AG10803 (cell line): Measurements from ENCODE around the gene TM9SF2.

Experiments
- DNase-seq: peaks from one replicate; pipeline ENCODE4 v3.0.0; 2010; ENCODE audit warnings: low read depth
- H3K4me3 ChIP-seq: 2 replicates; pipeline ENCODE4 v1.5.1; 2011; ENCODE audit warnings: mild to moderate bottlenecking, low read length, control low read depth
- TF ChIP-seq, protein P1 (sequence below): conservative IDR thresholded peaks from 2 replicates; pipeline ENCODE4 v1.5.1; 2011; ENCODE audit warnings: mild to moderate bottlenecking, low read length, control low read depth, inconsistent platforms

The TM9SF2 gene

DNA sequence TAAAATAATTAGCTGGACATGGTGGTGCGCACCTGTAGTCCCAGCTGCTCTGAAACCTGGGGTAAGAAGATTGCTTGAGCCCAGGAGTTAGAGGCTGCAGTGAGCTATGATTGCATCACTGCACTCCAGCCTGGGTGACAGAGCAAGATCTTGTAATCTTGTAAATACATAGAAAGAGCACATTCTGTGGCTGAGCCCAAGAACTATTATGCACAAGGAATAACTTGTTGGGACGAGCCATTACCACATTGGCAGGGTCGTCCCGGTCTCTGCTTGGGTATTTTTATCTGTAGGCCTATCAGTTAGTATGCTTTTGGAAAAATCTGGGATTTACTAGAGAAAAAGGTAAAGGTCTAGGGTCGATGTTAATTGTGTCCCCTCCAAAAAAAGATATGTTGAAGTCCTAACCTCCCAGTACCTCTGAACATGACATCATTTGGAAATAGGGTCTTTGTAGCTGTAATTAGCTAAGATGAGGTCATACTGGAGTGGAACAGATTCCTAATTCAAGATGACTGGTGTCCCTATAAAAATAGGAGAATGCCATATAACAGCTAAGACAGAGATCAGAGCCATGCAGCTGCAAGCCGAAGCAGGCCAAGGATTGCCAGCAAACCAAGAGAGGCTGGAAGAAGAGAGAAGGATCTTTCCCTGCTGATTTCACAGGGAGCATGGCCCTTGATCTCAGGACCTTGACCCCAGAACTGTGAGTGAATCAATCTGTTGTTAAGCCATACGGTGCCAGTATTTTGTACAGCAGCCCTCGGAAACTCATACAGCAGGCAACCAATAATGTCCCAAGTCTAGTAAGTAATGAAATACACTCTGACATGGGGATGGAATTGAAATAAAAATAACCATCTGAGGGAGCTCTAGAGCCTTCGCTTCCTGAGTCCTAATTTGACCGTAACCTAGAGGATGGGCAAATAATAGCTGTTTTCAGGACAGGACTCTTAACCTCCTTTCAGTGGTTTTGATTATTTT is 77.0 kb downstream of the TM9SF2 start:
- TF ChIP-seq, protein P1, sequence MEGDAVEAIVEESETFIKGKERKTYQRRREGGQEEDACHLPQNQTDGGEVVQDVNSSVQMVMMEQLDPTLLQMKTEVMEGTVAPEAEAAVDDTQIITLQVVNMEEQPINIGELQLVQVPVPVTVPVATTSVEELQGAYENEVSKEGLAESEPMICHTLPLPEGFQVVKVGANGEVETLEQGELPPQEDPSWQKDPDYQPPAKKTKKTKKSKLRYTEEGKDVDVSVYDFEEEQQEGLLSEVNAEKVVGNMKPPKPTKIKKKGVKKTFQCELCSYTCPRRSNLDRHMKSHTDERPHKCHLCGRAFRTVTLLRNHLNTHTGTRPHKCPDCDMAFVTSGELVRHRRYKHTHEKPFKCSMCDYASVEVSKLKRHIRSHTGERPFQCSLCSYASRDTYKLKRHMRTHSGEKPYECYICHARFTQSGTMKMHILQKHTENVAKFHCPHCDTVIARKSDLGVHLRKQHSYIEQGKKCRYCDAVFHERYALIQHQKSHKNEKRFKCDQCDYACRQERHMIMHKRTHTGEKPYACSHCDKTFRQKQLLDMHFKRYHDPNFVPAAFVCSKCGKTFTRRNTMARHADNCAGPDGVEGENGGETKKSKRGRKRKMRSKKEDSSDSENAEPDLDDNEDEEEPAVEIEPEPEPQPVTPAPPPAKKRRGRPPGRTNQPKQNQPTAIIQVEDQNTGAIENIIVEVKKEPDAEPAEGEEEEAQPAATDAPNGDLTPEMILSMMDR: peak; percentile 34
- peak; percentile 11 for DNase-seq
- H3K4me3 ChIP-seq: no peak overlapping the region

GRCh38 chr13:99580500-99581268 is 79.4 kb downstream of the TM9SF2 start:
- no peak for DNase-seq
- H3K4me3 ChIP-seq: no peak overlapping the region
- TF ChIP-seq, protein P1: no peak

DNA sequence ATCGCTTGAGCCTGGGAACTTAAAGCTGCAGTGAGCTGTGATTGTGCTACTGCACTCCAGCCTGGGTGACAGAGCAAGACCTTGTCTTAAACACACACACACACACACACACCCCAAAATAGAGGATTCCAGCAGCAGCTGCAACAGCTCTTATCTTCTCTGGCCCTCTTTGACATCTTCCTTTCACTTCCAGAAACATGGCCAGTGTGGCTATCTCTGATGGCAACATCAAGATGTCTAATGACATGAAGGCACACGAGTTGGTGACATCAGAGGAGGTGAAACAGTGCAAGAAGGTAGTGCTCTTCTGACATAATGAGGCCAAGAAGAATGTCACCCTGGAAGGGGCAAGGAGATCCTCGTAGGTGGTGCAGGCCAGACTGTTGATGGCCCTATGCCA is 81.2 kb downstream of the TM9SF2 start:
- DNase-seq: no peak
- H3K4me3 ChIP-seq: no peak overlapping the region
- TF ChIP-seq, protein P1: no peak

DNA sequence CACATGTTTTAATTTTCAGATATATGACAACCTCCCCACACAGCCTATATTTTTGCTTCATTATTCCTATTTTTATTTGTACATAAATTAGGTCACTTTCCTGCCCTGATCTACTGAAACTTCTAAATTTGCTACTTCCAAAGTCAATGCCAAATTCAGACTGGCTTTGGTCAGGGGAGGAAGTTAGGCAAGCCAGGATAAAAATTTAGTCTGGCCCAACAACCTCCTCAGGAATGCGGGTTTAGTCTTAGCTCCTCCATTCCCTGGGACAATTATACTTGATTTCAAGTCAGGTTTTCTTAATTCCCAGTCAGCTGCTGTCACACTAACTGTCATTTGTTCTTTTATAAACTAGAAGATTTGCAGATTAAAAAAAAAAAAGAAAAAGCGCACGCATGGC is 84.3 kb downstream of the TM9SF2 start:
- TF ChIP-seq, protein P1: no peak
- peak; percentile 39 for DNase-seq
- no peak overlapping the region for H3K4me3 ChIP-seq

DNA sequence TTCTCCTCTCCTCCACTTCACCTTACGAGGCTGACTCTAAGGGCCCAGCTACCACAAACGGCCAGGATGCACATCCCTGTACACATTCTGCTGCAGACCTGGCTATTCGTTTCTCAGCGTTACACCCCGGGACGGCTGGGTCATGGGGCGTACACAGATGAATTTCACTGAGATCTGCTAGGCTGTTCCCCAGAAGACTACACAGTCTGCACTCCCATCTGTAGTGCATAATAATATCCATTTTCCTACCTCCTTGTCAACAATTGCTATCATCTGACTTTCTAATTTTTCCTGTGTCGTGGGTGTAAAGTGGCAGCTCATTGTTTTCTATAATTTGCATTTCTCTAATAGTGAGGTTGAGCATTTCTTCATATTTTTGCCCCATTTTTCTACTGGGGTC is 85.7 kb downstream of the TM9SF2 start:
- TF ChIP-seq, protein P1: no peak
- DNase-seq: no peak
- H3K4me3 ChIP-seq: no peak overlapping the region

GRCh38 chr13:99587893-99588606 is 86.8 kb downstream of the TM9SF2 start:
- H3K4me3 ChIP-seq: no peak overlapping the region
- TF ChIP-seq, protein P1: no peak
- DNase-seq: no peak
